IMR-90 (cell line): Measurements from ENCODE around the gene GPRIN2. TPM values are rescaled to one million over a fixed set of nuclear protein-coding genes. Genes with fewer than 3 reads are reported as not detected.

ENCODE experiments used
- ATAC-seq: fragments of 200-7000 bp; cut with Tn5 transposase; 2 replicates; pipeline ENCODE4 v1.9.1; 2020; ENCODE audit warnings: low read depth, mild to moderate bottlenecking, moderate library complexity
- BruUV-seq: library from RNA; stranded (reverse); fragments of 400-500 nt; replicated peaks from 2 replicates; lab custom pipeline; 2021; lab: Mats Ljungman, UMichigan
- CTCF ChIA-PET: fragments of 300-600 bp; formaldehyde crosslinking; extraction: SDS; loops from one replicate; lab custom pipeline; 2021; ENCODE audit warnings: antibody characterized with exemption; lab: Yijun Ruan, JAX
- POLR2A ChIA-PET: fragments of 300-600 bp; sonication (Branson Sonifier 250); formaldehyde crosslinking; loops from one replicate; lab custom pipeline; 2022; ENCODE audit warnings: antibody characterized with exemption; ENCODE audit not compliant: unreplicated experiment; lab: Charles Lee
- DNase-seq: peaks from one replicate; pipeline ENCODE4 v3.0.0; 2013
- H2AFZ ChIP-seq: replicated peaks from 2 replicates; pipeline ENCODE3; 2013; ENCODE audit warnings: low read length, mild to moderate bottlenecking; ENCODE audit not compliant: poor library complexity
- H2AK5ac ChIP-seq: 2 replicates; pipeline ENCODE4 v1.6.1; 2013; ENCODE audit warnings: low read depth, low read length, inconsistent platforms
- H2AK9ac ChIP-seq: replicated peaks from 2 replicates; pipeline ENCODE3; 2013; ENCODE audit warnings: mild to moderate bottlenecking, low read depth, low read length, moderate library complexity; ENCODE audit not compliant: poor library complexity
- H2BK120ac ChIP-seq: 2 replicates; pipeline ENCODE4 v1.6.1; 2013; ENCODE audit warnings: low read depth, low read length, inconsistent platforms
- H2BK15ac ChIP-seq: 3 replicates; pipeline ENCODE4 v1.6.1; 2013; ENCODE audit warnings: low read depth, low read length, inconsistent platforms
- H2BK20ac ChIP-seq: 2 replicates; pipeline ENCODE4 v1.6.1; 2013; ENCODE audit warnings: low read depth, mild to moderate bottlenecking, inconsistent platforms, low read length, moderate library complexity
- H2BK5ac ChIP-seq: 2 replicates; pipeline ENCODE4 v1.6.1; 2013; ENCODE audit warnings: mild to moderate bottlenecking, low read depth, low read length, inconsistent platforms; ENCODE audit not compliant: poor library complexity, severe bottlenecking
- H3K14ac ChIP-seq: replicated peaks from 2 replicates; pipeline ENCODE4 v1.6.1; 2013; ENCODE audit warnings: low read depth, low read length, inconsistent platforms
- H3K18ac ChIP-seq: 2 replicates; pipeline ENCODE4 v1.6.1; 2013; ENCODE audit warnings: low read depth, low read length, control low read depth
- H3K23ac ChIP-seq: 2 replicates; pipeline ENCODE4 v1.6.1; 2013; ENCODE audit warnings: low read depth, low read length, inconsistent platforms
- H3K27ac ChIP-seq: 2 replicates; pipeline ENCODE4 v1.5.1; 2013; ENCODE audit warnings: mild to moderate bottlenecking, control low read depth, low read length; ENCODE audit not compliant: insufficient read depth
- H3K27me3 ChIP-seq: 2 replicates; pipeline ENCODE4 v1.6.1; 2013; ENCODE audit warnings: low read length; ENCODE audit not compliant: control insufficient read depth, insufficient read depth
- H3K36me3 ChIP-seq: 2 replicates; pipeline ENCODE4 v1.6.1; 2013; ENCODE audit warnings: low read length, mixed read lengths; ENCODE audit not compliant: control insufficient read depth, insufficient read depth
- H3K4ac ChIP-seq: 2 replicates; pipeline ENCODE4 v1.6.1; 2013; ENCODE audit warnings: low read depth, low read length, inconsistent platforms
- H3K4me1 ChIP-seq: 2 replicates; pipeline ENCODE4 v1.6.1; 2013; ENCODE audit warnings: low read length, mixed read lengths; ENCODE audit not compliant: control insufficient read depth, insufficient read depth
- H3K4me2 ChIP-seq: 2 replicates; pipeline ENCODE4 v1.6.1; 2013; ENCODE audit warnings: low read depth, mild to moderate bottlenecking, control low read depth, low read length, moderate library complexity
- H3K4me3 ChIP-seq: 2 replicates; pipeline ENCODE4 v1.5.1; 2013; ENCODE audit warnings: low read depth, mild to moderate bottlenecking, control low read depth, low read length, moderate library complexity; ENCODE audit not compliant: insufficient read depth
- H3K56ac ChIP-seq: 2 replicates; pipeline ENCODE4 v1.6.1; 2013; ENCODE audit warnings: low read length, inconsistent platforms; ENCODE audit not compliant: insufficient read depth; ENCODE audit errors: extremely low read depth
- H3K79me1 ChIP-seq, 2 experiments: 2 replicates each; pipeline ENCODE4 v1.6.1; 2013; ENCODE audit warnings: low read length in 2 of 2, inconsistent platforms in 1 of 2, low read depth in 1 of 2
- H3K9ac ChIP-seq: 2 replicates; pipeline ENCODE4 v1.6.1; 2013; ENCODE audit warnings: low read depth, low read length, control low read depth
- H3K9me1 ChIP-seq: 2 replicates; pipeline ENCODE4 v1.6.1; 2013; ENCODE audit warnings: low read length, inconsistent platforms; ENCODE audit not compliant: insufficient read depth
- H3K9me3 ChIP-seq: 2 replicates; pipeline ENCODE4 v1.6.1; 2013; ENCODE audit warnings: low read length; ENCODE audit not compliant: control insufficient read depth, insufficient read depth
- H4K20me1 ChIP-seq: 2 replicates; pipeline ENCODE4 v1.6.1; 2013; ENCODE audit warnings: low read length, inconsistent platforms; ENCODE audit not compliant: insufficient read depth
- H4K5ac ChIP-seq: 2 replicates; pipeline ENCODE4 v1.6.1; 2013; ENCODE audit warnings: mild to moderate bottlenecking, low read depth, low read length, control low read depth
- H4K8ac ChIP-seq, 2 experiments: 2 replicates each; pipeline ENCODE4 v1.6.1; 2013; ENCODE audit warnings: low read depth in 2 of 2, low read length in 2 of 2, control low read depth in 1 of 2, inconsistent platforms in 1 of 2
- H4K91ac ChIP-seq: 2 replicates; pipeline ENCODE4 v1.6.1; 2013; ENCODE audit warnings: low read depth, low read length, inconsistent platforms; ENCODE audit not compliant: insufficient read depth
- BHLHE40 ChIP-seq: fragments of 150-350 bp; IDR thresholded peaks from 2 replicates; pipeline ENCODE4 v1.6.1; 2016; ENCODE audit warnings: mild to moderate bottlenecking, low read depth, low read length
- CEBPB ChIP-seq: IDR thresholded peaks from 2 replicates; pipeline ENCODE4 v1.6.1; 2012; ENCODE audit warnings: low read depth, low read length, improper control_type of control experiment
- CHD1 ChIP-seq: IDR thresholded peaks from 2 replicates; pipeline ENCODE4 v1.6.1; 2012; ENCODE audit warnings: low read depth, low read length, improper control_type of control experiment
- CTCF ChIP-seq: conservative IDR thresholded peaks from 2 replicates; pipeline ENCODE4 v1.5.1; 2012; ENCODE audit warnings: mild to moderate bottlenecking, low read depth, low read length, improper control_type of control experiment
- FOS ChIP-seq: fragments of 150-350 bp; IDR thresholded peaks from 2 replicates; pipeline ENCODE4 v1.6.1; 2016; ENCODE audit warnings: low read depth, low read length
- MAFK ChIP-seq: IDR thresholded peaks from 2 replicates; pipeline ENCODE4 v1.6.1; 2012; ENCODE audit warnings: low read depth, low read length, improper control_type of control experiment
- MAZ ChIP-seq: IDR thresholded peaks from 2 replicates; pipeline ENCODE4 v1.6.1; 2012; ENCODE audit warnings: low read depth, mild to moderate bottlenecking, low read length, improper control_type of control experiment, moderate library complexity, borderline replicate concordance
- MXI1 ChIP-seq: IDR thresholded peaks from 2 replicates; pipeline ENCODE4 v1.6.1; 2012; ENCODE audit warnings: low read depth, mild to moderate bottlenecking, low read length, moderate library complexity, borderline replicate concordance
- NFE2L2 ChIP-seq: fragments of 150-350 bp; IDR thresholded peaks from 2 replicates; pipeline ENCODE4 v1.6.1; 2016; ENCODE audit warnings: low read depth, mild to moderate bottlenecking, low read length
- POLR2A ChIP-seq: IDR thresholded peaks from 2 replicates; pipeline ENCODE4 v1.6.1; 2012; ENCODE audit warnings: mild to moderate bottlenecking, low read depth, low read length
- RAD21 ChIP-seq: IDR thresholded peaks from 2 replicates; pipeline ENCODE4 v1.6.1; 2012; ENCODE audit warnings: low read length, improper control_type of control experiment
- RCOR1 ChIP-seq: IDR thresholded peaks from 2 replicates; pipeline ENCODE4 v1.6.1; 2012; ENCODE audit warnings: mild to moderate bottlenecking, low read length, improper control_type of control experiment; ENCODE audit not compliant: insufficient replicate concordance
- RFX5 ChIP-seq: IDR thresholded peaks from 2 replicates; pipeline ENCODE4 v1.8.0; 2012; ENCODE audit warnings: low read depth, mild to moderate bottlenecking, low read length, moderate library complexity
- SMC3 ChIP-seq: fragments of 150-350 bp; IDR thresholded peaks from 2 replicates; pipeline ENCODE4 v1.6.1; 2016; ENCODE audit warnings: low read depth, mild to moderate bottlenecking, antibody characterized with exemption, low read length, moderate library complexity
- WGBS, 2 experiments: methylation state at CpG; one replicate each; pipeline versions ENCODE4 v1.1.5 to v1.1.7; 2013; ENCODE audit warnings: missing lambda C conversion rate in 2 of 2; ENCODE audit not compliant: insufficient read length in 1 of 2; ENCODE audit errors: extremely low coverage in 2 of 2; 5-methylcytosine and 5-hydroxymethylcytosine counted together
- dilution Hi-C: fragments of 300-500 bp; cut with HindIII; formaldehyde crosslinking; loops from one replicate; pipeline ENCODE4 v1.14.3; 2018; ENCODE audit warnings: low sequenced_read_pairs; ENCODE audit not compliant: unreplicated experiment
- in situ Hi-C: fragments of 300-500 bp; cut with MboI; formaldehyde crosslinking; loops from 3 replicates; pipeline ENCODE4 v1.14.3; 2019; ENCODE audit warnings: low sequenced_read_pairs, inconsistent platforms, mixed read lengths
- intact Hi-C: fragments of 100-400 bp; cut with micrococcal nuclease; formaldehyde crosslinking; loops from 2 replicates; pipeline ENCODE4 v1.10.0; 2022
- polyA plus RNA-seq, 3 experiments: library from polyadenylated mRNA; depleted of rRNA; stranded (reverse); fragments of >200 nt; gene quantifications; 2 replicates each; pipeline ENCODE4 v1.2.3, GENCODE V29; 2012; ENCODE audit warnings: low replicate concordance in 1 of 3
- total RNA-seq: library from RNA; depleted of rRNA; stranded (reverse); fragments of >200 nt; gene quantifications from 2 replicates; pipeline ENCODE4 v1.2.3, GENCODE V29; 2012
- TF ChIP-seq, protein P1 (sequence below): fragments of 150-350 bp; IDR thresholded peaks from 2 replicates; pipeline ENCODE4 v1.6.1; 2016; ENCODE audit warnings: low read depth, mild to moderate bottlenecking, low read length, moderate library complexity, borderline replicate concordance
- TF ChIP-seq, protein P2 (sequence below): fragments of 150-350 bp; IDR thresholded peaks from 2 replicates; pipeline ENCODE4 v1.6.1; 2017; ENCODE audit warnings: mild to moderate bottlenecking, antibody characterized with exemption, low read length, low read depth

Gene GPRIN2
- total and polyA plus RNA-seq, 2 of the 4 experiments (the other 2 are of a cell fraction): under 0.01 TPM; not detected in 1

DNA sequence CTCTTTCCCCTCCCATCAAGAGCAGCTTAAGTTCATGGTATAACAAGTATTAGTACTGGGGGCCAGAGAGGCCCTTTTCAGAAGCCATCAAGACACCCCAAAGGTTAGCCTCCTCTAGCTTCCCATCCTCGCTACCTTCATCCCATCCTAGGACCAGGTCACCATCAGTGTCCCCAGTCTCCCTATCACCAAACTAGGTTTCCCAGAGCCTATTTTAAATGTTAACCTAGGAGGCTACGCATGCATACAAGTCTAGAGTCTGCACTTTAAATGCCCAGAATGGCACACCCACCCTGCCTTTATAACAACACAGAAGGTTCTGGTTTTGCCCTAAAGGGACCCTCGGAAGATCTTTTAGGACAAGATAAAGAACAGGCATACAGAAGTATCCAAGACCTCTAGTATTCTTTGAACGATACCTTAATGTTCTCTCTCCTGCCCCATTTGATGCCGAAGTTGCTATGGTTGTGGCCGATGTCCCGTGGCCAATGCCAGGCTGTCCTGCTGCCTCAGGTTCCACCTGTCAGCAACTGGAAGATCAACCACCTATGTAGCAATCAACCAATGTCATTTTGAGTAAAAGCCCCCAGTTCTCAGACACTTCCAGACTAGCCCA is 2.2 kb downstream of the GPRIN2 start:
- no peak for DNase-seq
- Histone ChIP-seq H3K9me3 (no peaks in the 10 kb centered on the region), H3K23ac (no peak overlapping the region), H3K27me3 (peaks cover 64% of the 10 kb centered on the region), H2AFZ (no peak overlapping the region), H3K14ac (no peak overlapping the region), H4K20me1 (no peaks in the 10 kb centered on the region), H3K56ac (no peak overlapping the region), H4K5ac (no peak overlapping the region), H3K4me2 (no peak overlapping the region), H3K79me1 (no peaks in the 10 kb centered on the region), H3K4ac (no peak overlapping the region), H2AK5ac (no peak overlapping the region), H3K9me1 (no peaks in the 10 kb centered on the region; the same call in 1 of the 2 replicates), H4K8ac (no peak overlapping the region), H2BK120ac (no peak overlapping the region), H2AK9ac (no peak overlapping the region), H2BK5ac (no peak overlapping the region), H3K4me1 (no peaks in the 10 kb centered on the region; the same call in 1 of the 2 replicates), H2BK20ac (no peak overlapping the region), H2BK15ac (no peak overlapping the region), H3K9ac (no peak overlapping the region), H4K91ac (no peak overlapping the region), H3K18ac (no peak overlapping the region), H3K27ac (no peak overlapping the region), H3K36me3 (no peaks in the 10 kb centered on the region), H3K4me3 (no peak overlapping the region)
- dilution Hi-C loops (no loop called here), intact Hi-C loops (no loop called here), in situ Hi-C loops (no loop called here)
- TF ChIP-seq SMC3 (no peak), MAFK (no peak), CEBPB (no peak), POLR2A (no peak), RFX5 (no peak), NFE2L2 (no peak), MXI1 (no peak), FOS (no peak), BHLHE40 (no peak), MAZ (no peak), CTCF (no peak), RCOR1 (no peak), CHD1 (no peak), RAD21 (no peak)
- TF ChIP-seq, protein P1, sequence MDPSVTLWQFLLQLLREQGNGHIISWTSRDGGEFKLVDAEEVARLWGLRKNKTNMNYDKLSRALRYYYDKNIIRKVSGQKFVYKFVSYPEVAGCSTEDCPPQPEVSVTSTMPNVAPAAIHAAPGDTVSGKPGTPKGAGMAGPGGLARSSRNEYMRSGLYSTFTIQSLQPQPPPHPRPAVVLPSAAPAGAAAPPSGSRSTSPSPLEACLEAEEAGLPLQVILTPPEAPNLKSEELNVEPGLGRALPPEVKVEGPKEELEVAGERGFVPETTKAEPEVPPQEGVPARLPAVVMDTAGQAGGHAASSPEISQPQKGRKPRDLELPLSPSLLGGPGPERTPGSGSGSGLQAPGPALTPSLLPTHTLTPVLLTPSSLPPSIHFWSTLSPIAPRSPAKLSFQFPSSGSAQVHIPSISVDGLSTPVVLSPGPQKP: no peak
- TF ChIP-seq, protein P2, sequence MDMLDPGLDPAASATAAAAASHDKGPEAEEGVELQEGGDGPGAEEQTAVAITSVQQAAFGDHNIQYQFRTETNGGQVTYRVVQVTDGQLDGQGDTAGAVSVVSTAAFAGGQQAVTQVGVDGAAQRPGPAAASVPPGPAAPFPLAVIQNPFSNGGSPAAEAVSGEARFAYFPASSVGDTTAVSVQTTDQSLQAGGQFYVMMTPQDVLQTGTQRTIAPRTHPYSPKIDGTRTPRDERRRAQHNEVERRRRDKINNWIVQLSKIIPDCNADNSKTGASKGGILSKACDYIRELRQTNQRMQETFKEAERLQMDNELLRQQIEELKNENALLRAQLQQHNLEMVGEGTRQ: no peak
- no peak for ATAC-seq
- ChIA-PET CTCF (no interaction called here), POLR2A (no interaction called here)
- WGBS, 2 experiments: 91% methylated on average over 7 of the region's 7 CpGs; no CpG with 5 or more reads in 1 of the 2 experiments
- no TSS peak for BruUV-seq
